HepG2 (cell line): ENCODE measurements around the gene RAB2B. TPM values are rescaled to one million over a fixed set of nuclear protein-coding genes. Genes with fewer than 3 reads are reported as not detected.
A peak's percentile ranks its signal among the peaks of the same experiment; 100 is the strongest.

Experiments used
- BCL6 ChIP-seq: IDR thresholded peaks from 2 replicates; pipeline ENCODE4 v1.6.1; 2016; ENCODE audit warnings: missing genetic modification reagents, missing compliant biosample characterization
- CEBPG ChIP-seq: IDR thresholded peaks from 2 replicates; pipeline ENCODE4 v1.6.1; 2016
- HBP1 ChIP-seq: IDR thresholded peaks from 2 replicates; pipeline ENCODE4 v1.6.1; 2016; ENCODE audit warnings: low read depth, control low read depth
- KDM5A ChIP-seq: fragments of 200-600 bp; sonication (generic); IDR thresholded peaks from 2 replicates; pipeline ENCODE4 v1.7.0; 2018; ENCODE audit warnings: antibody characterized with exemption, mild to moderate bottlenecking, low read length, borderline replicate concordance
- MEIS1 ChIP-seq: sonication (generic); formaldehyde crosslinking; IDR thresholded peaks from 2 replicates; pipeline ENCODE4 v1.9.0; 2021; ENCODE audit warnings: mild to moderate bottlenecking, missing genetic modification reagents, moderate library complexity, borderline replicate concordance
- NAIF1 ChIP-seq: sonication (generic); formaldehyde crosslinking; IDR thresholded peaks from 2 replicates; pipeline ENCODE4 v1.5.0; 2020; ENCODE audit warnings: mild to moderate bottlenecking, missing genetic modification reagents, borderline replicate concordance
- NCOA5 ChIP-seq: sonication (generic); formaldehyde crosslinking; IDR thresholded peaks from 2 replicates; pipeline ENCODE4 v1.4.0; 2020; ENCODE audit warnings: missing genetic modification reagents
- NFE2L1 ChIP-seq: sonication (generic); formaldehyde crosslinking; IDR thresholded peaks from 2 replicates; pipeline ENCODE4 v1.4.0; 2020; ENCODE audit warnings: missing genetic modification reagents, mild to moderate bottlenecking, borderline replicate concordance
- SIN3A ChIP-seq: IDR thresholded peaks from 2 replicates; pipeline ENCODE4 v1.6.1; 2011; ENCODE audit warnings: low read depth, mild to moderate bottlenecking, control low read depth, low read length, borderline replicate concordance
- ZNF24 ChIP-seq: fragments of 450-650 bp; IDR thresholded peaks from 2 replicates; pipeline ENCODE4 v1.6.1; 2017; ENCODE audit warnings: antibody characterized with exemption, mild to moderate bottlenecking
- ZNF512 ChIP-seq: sonication (generic); formaldehyde crosslinking; IDR thresholded peaks from 2 replicates; pipeline ENCODE4 v1.4.0; 2020; ENCODE audit warnings: mild to moderate bottlenecking, missing genetic modification reagents
- ZNF530 ChIP-seq: sonication (generic); formaldehyde crosslinking; IDR thresholded peaks from 2 replicates; pipeline ENCODE4 v1.5.0; 2020; ENCODE audit warnings: low read depth, mild to moderate bottlenecking, missing genetic modification reagents
- polyA plus RNA-seq, 8 experiments: library from polyadenylated mRNA; depleted of rRNA in 3 of 8; stranded (reverse) in 7 of 8; unstranded in 1 of 8; fragments of >200 nt; fragmentation: Illumina TruSeq in 4 of 8; extraction: Trizol in 4 of 8; gene quantifications; 2 replicates each; pipeline versions ENCODE4 v1.2.1 to v1.2.3, GENCODE V29; 2011 to 2016; ENCODE audit warnings: low read depth in 4 of 8, missing spikeins in 1 of 8, mixed read lengths in 1 of 8; ENCODE audit not compliant: insufficient read depth in 1 of 8
- total RNA-seq, 5 experiments: library from RNA; depleted of rRNA; stranded (reverse); fragments of >200 nt; fragmentation: Illumina TruSeq; extraction: Trizol; gene quantifications; 2 replicates each; pipeline ENCODE4 v1.2.3, GENCODE V29; 2016; ENCODE audit warnings: low read depth in 1 of 5
- TF ChIP-seq, protein P1 (sequence below): sonication (generic); formaldehyde crosslinking; IDR thresholded peaks from 2 replicates; pipeline ENCODE4 v1.5.1; 2020; ENCODE audit warnings: mild to moderate bottlenecking, moderate library complexity, missing genetic modification reagents
- TF ChIP-seq, protein P2 (sequence below): sonication (generic); formaldehyde crosslinking; IDR thresholded peaks from 2 replicates; pipeline ENCODE4 v1.4.0; 2020; ENCODE audit warnings: missing genetic modification reagents

Gene RAB2B
- total and polyA plus RNA-seq, 2 of the 13 experiments (the other 11 are each of a cell fraction or from before 2014, with no cell fraction given), result 36.0 to 60.6 TPM

DNA sequence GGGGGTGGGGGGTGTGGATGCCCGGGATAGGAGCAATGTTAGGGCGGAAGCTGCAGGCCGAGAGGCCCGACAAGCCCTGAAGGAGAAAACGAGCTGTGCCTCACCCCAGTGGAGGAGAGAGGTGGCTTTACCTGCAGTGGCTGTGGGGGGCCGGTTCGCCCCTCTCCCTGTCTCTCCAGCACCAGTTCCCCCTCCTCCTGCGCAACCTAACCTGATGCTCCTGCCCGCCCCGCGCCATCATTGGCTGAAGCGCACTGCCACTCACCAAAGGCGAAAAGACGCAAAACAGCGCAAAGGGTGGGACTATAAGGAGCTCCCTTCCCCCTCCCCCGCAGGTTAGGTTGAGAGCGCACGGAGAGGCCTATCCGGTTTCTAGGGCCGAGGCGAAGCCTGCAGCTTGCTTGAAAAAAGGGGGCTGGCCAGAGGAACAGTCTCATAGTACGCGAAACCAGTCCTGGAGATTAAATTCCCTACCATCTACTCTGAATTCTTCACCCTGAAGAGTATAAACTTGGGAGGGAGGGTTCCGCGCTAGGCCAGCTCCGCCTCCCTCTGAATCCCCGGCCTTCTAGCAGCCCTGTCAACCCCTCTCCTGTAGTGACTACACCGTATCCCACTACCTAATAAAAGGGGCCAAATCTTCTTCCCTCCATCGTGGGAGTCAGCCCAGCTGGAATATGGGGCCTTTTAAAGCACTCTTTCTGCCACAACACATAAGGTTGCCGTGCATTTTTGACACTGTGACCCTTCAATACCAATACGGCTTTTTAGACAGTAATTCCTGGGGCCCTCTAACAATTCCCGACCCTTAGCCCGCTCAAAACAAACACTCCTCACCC lies 39.5 kb downstream of the RAB2B start (continued):
- peak; percentile 88; the same call in 1 of the 2 replicates for TF ChIP-seq HBP1
- peak; percentile 58 for TF ChIP-seq CEBPG
- TF ChIP-seq ZNF530, result no peak
- TF ChIP-seq NFE2L1 (CRISPR knock-in tag), result no peak
- TF ChIP-seq SIN3A, result peak; percentile 45; the same call in 1 of the 2 replicates
- no peak for TF ChIP-seq NCOA5 (CRISPR knock-in tag)
- peak; percentile 93 for TF ChIP-seq KDM5A
- TF ChIP-seq, protein P1, sequence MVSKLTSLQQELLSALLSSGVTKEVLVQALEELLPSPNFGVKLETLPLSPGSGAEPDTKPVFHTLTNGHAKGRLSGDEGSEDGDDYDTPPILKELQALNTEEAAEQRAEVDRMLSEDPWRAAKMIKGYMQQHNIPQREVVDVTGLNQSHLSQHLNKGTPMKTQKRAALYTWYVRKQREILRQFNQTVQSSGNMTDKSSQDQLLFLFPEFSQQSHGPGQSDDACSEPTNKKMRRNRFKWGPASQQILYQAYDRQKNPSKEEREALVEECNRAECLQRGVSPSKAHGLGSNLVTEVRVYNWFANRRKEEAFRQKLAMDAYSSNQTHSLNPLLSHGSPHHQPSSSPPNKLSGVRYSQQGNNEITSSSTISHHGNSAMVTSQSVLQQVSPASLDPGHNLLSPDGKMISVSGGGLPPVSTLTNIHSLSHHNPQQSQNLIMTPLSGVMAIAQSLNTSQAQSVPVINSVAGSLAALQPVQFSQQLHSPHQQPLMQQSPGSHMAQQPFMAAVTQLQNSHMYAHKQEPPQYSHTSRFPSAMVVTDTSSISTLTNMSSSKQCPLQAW (CRISPR knock-in tag), result peak; percentile 85
- TF ChIP-seq, protein P2, sequence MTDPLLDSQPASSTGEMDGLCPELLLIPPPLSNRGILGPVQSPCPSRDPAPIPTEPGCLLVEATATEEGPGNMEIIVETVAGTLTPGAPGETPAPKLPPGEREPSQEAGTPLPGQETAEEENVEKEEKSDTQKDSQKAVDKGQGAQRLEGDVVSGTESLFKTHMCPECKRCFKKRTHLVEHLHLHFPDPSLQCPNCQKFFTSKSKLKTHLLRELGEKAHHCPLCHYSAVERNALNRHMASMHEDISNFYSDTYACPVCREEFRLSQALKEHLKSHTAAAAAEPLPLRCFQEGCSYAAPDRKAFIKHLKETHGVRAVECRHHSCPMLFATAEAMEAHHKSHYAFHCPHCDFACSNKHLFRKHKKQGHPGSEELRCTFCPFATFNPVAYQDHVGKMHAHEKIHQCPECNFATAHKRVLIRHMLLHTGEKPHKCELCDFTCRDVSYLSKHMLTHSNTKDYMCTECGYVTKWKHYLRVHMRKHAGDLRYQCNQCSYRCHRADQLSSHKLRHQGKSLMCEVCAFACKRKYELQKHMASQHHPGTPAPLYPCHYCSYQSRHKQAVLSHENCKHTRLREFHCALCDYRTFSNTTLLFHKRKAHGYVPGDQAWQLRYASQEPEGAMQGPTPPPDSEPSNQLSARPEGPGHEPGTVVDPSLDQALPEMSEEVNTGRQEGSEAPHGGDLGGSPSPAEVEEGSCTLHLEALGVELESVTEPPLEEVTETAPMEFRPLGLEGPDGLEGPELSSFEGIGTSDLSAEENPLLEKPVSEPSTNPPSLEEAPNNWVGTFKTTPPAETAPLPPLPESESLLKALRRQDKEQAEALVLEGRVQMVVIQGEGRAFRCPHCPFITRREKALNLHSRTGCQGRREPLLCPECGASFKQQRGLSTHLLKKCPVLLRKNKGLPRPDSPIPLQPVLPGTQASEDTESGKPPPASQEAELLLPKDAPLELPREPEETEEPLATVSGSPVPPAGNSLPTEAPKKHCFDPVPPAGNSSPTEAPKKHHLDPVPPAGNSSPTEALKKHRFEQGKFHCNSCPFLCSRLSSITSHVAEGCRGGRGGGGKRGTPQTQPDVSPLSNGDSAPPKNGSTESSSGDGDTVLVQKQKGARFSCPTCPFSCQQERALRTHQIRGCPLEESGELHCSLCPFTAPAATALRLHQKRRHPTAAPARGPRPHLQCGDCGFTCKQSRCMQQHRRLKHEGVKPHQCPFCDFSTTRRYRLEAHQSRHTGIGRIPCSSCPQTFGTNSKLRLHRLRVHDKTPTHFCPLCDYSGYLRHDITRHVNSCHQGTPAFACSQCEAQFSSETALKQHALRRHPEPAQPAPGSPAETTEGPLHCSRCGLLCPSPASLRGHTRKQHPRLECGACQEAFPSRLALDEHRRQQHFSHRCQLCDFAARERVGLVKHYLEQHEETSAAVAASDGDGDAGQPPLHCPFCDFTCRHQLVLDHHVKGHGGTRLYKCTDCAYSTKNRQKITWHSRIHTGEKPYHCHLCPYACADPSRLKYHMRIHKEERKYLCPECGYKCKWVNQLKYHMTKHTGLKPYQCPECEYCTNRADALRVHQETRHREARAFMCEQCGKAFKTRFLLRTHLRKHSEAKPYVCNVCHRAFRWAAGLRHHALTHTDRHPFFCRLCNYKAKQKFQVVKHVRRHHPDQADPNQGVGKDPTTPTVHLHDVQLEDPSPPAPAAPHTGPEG (CRISPR knock-in tag), result 0 out of 2 replicates have a peak, but pooled peaks have one; percentile 21
- TF ChIP-seq MEIS1 (CRISPR knock-in tag), result no peak; the same call in 1 of the 2 replicates
- TF ChIP-seq BCL6 (CRISPR knock-in tag), result peak; percentile 46; the same call in 1 of the 2 replicates
- TF ChIP-seq ZNF512 (CRISPR knock-in tag), result no peak
- 0 out of 2 replicates have a peak, but pooled peaks have one; percentile 65 for TF ChIP-seq NAIF1
- no peak for TF ChIP-seq ZNF24
